CD4-positive, alpha-beta T cell treated with Interleukin-4 for 4 hours (primary cell): Measurements from ENCODE around the gene RASIP1.
"Not testable (repeated sequence)": the region's sequence is repeated elsewhere in the genome, so short reads cannot be mapped to it uniquely, and the experiment has no call there.

Source experiments
- DNase-seq: peaks from one replicate; pipeline ENCODE4 v3.0.0-alpha.2; 2020

RASIP1 gene, protein sequence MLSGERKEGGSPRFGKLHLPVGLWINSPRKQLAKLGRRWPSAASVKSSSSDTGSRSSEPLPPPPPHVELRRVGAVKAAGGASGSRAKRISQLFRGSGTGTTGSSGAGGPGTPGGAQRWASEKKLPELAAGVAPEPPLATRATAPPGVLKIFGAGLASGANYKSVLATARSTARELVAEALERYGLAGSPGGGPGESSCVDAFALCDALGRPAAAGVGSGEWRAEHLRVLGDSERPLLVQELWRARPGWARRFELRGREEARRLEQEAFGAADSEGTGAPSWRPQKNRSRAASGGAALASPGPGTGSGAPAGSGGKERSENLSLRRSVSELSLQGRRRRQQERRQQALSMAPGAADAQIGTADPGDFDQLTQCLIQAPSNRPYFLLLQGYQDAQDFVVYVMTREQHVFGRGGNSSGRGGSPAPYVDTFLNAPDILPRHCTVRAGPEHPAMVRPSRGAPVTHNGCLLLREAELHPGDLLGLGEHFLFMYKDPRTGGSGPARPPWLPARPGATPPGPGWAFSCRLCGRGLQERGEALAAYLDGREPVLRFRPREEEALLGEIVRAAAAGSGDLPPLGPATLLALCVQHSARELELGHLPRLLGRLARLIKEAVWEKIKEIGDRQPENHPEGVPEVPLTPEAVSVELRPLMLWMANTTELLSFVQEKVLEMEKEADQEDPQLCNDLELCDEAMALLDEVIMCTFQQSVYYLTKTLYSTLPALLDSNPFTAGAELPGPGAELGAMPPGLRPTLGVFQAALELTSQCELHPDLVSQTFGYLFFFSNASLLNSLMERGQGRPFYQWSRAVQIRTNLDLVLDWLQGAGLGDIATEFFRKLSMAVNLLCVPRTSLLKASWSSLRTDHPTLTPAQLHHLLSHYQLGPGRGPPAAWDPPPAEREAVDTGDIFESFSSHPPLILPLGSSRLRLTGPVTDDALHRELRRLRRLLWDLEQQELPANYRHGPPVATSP

DNA sequence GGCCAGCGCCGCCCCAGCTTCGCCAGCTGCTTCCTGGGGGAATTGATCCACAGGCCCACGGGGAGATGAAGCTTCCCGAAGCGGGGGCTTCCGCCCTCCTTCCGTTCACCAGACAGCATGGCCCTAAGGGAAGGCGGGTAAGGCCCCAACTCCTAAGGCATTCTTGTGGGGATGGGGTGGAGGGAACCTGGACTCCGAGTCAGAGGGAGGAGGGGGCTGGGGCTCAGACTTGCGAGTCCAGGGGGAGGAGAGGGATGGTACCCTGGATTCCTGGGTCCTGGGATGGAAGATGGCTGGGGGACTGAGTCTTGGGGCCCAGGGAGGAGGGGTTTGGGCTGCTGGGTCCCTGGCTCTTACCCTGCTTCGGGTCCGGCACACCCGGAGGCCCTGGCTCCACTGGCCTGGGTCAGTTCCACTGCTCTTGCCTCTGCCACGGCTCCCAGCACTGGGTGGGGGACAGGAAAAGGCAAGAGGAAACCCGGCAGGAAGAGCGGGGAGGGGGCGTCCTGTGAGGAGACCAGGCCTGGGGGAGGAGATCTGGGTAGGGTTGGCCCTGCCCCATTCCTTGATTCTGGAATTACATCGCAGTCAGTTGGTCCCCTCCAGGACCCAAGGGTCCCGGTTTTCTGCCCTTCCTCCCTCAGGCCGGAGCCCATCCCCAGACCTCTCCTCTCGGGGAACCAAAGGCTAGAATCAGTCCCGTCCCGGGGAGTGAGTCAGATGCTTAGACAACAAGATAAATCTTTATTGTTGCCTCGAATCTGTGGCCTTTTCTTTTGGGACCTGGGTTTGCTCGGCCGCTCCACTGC is at the start of gene RASIP1:
TSS of gene RASIP1 (minus strand) at position 447 of the 809 bp plus-strand sequence. CDS start at position 119, 328 bp downstream.
- no peak for DNase-seq

DNA sequence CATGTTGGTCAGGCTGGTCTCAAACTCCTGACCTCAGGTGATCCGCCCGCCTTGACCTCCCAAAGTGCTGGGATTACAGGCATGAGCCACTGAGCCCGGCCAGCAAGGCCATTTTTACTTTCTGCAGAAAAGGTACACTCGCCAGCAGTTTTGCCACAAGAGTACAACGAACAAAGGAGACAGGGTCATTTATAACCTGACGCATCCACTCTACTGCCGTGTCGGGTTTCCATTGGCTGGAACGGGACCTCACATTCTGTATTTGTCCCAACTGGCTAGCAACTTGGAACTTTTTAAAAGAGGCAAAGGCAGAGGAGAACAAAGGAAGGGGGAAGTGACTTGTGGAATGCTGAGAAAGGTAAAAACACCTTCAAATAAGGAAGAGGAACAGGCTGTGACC is 46.9 kb upstream of the RASIP1 start:
- DNase-seq = not testable (repeated sequence)

DNA sequence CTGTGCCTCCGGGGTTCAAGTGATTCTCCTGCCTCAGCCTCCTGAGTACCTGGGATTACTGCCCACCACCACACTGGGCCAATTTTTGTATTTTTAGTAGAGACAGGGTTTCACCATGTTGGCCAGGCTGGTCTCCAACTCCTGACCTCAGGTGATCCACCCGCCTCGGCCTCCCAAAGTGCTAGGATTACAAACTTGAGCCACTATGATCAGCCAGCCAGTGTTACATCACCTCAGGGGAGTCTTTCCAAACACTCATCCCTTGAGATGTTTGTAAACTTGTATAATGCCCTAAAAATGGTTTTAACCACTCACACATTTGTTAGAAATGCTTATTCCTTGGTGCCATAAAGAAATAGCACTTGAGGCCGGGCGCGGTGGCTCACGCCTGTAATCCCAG is 46.0 kb upstream of the RASIP1 start:
- DNase-seq = not testable (repeated sequence)

DNA sequence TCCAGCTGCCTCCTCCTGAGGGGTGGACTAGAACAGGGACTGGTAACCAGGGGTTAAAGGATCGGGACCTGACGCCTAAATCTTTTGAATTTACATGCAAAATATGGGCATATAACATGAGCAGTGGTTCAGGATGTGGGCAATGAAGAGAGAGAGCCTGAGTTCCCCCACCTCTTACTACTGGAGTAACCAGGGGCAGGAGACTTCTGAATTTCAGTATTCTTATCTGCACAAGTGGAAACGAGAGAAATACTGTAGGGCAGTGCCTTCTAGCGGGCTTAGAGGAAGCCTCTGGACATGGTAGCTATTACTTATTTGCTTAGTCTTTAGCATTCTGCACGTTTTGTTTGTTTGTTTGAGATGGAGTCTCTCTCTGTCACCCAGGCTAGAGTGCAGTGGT is 44.1 kb upstream of the RASIP1 start:
- DNase-seq = no peak

DNA sequence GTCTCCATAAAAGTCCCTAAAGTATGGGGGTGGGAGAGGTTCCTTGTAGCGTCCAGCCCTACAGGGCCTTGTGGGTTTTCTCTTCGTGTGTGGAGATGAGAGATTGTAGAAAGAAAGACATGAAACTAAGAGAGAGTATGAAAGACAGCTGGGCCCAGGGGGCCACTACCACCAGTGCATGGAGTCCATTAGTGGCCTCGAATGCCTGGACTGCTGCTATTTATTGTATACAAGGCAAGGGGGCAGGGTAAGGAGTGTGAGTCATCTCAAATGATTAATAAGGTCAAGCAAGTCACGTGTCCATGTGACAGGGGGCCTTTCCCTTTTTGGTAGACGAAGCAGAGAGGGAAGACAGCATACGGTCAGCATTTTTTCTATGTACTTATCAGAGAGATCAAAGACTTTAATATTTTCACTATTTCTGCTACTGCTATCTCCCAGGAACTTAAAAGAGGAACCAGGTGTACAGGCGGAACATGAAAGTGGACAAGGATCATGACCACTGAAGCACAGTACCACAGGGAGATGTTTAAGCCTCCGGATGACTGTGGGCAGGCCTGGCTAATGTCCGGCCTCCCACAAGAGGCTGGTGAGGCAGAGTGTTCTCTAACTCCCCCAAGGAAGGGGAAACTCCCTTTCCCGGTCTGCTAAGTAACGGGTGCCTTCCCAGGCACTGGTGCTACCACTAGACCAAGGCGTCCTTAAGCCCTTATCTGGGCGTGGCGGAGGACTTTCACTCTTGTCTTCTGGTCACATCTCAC is 40.4 kb upstream of the RASIP1 start:
- peak; percentile 10 for DNase-seq

DNA sequence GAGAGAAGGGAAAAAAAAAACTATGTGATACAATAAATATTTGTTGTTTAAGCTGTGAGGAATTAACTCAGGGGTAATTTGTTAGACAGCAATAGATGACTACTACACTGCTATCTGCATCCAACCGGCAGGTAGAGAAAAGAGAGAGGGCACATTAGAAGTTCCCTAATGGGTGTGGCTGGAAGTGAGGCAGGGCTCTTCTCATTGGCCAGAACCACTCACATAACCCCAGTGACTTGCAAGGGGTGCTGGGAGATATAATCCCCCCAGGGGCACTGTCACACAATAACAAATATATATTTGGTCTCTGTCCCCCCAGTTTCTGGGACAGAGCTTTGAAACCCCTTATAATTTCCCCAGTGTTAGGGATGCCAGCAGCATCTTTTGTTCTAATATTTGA is 39.2 kb upstream of the RASIP1 start:
- no peak for DNase-seq

DNA sequence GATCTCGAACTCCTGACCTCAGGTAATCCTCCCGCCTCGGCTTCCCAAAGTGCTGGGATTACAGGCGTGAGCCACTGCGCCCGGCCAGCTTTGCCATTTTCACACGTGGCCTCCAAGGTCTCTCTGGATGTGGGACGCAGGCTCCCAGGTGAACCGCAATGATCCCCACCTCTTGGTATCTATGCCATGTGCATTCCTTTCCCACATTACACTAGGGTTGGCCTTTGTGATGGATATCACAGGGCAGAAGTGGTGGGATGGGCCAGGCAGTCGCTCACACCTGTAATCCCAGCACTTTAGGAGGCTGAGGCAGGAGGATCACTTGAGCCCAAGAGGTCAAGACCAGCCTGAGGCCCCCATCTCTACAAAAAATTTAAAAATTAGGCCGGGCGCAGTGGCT is 37.3 kb upstream of the RASIP1 start:
- no peak for DNase-seq

DNA sequence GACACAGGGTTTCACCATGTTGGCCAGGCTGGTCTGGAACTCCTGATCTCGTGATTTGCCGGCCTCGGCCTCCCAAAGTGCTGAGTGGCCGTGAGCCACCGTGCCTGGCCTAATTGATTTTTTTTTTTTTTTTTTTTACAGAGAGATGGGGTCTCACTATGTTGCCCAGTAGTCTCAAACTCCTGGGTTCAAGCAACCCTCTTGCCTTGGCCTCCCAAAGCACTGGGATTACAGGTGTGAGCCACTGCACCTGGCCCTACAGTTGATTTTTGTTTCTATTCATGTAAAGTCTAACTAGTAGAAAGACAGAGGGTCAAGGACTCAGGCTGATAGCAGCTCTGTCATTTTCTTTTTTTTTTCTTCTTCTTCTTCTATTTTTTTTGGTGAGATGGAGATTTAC is 36.7 kb upstream of the RASIP1 start:
- no peak for DNase-seq

DNA sequence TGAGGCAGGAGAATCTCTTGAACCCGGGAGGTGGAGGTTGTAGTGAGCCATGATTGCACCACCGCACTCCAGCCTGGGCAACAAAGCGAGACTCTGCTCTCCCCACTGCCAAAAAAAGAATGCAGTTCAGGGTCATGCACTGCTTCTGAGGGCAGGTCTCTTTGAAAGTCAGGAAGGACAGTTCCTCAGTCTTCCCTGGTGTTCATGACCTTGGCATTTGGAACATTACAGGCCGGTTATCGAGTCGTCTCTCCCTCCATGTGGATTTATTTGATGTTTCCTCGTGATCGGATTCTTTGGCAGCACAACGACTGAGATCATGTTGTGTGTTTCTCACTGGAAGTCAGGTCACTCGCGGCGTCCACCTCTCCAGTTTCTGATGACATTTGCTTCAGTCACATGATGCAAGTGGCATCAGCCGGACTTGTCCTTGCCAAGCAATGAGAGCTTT is 32.1 kb upstream of the RASIP1 start:
- DNase-seq = no peak

DNA sequence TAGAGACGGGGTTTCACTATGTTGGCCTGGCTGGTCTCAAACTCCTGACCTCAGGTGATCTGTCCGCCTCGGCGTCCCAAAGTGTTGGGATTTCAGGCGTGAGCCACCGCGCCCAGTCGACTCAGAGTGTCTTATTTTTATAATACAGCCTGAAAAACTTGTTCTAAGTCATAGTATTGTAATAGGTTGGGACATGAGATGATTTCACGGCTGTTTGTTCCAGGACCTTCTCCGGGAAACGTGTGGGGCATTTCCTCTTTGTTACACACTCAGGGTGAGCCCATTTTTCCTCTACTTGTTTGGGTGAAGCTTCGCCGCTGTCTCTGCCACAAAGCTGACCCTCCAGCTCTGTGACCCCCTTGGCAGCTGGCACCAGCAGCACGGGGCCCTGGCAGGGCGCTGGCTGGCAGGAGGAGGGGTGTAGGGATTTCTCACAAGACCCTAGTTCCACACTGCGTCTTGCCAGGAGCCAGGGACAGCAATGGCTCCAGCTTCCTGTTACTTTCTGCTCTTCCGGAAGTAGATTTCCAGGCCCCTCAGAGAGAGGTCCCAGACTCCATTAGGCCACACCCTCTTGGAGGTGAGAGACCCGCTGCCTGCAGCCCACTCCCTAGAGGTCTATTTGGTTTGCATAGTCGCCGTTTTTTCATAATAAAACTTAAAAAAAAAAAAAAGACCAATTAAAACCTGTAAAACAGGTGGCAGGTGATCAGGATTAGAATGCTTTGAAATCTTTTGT is 30.5 kb upstream of the RASIP1 start:
- DNase-seq = no peak

DNA sequence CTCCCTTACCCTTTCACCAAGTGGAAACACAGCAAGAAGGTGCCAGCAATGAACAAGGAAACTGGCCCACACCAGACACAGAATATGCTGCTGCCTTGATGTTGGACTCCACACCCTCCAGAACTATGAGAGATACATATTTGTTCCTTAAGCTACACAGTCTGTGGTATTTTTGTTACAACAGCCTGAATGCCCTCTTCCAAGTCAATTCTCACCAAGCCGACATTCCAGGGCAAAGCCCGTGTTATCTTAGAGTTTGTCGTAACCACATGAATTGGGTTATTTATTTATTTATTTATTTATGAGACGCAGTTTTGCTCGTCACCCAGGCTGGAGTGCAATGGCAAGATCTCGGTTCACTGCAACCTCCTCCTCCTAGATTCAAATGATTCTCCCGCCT is 29.9 kb upstream of the RASIP1 start:
- DNase-seq = no peak

DNA sequence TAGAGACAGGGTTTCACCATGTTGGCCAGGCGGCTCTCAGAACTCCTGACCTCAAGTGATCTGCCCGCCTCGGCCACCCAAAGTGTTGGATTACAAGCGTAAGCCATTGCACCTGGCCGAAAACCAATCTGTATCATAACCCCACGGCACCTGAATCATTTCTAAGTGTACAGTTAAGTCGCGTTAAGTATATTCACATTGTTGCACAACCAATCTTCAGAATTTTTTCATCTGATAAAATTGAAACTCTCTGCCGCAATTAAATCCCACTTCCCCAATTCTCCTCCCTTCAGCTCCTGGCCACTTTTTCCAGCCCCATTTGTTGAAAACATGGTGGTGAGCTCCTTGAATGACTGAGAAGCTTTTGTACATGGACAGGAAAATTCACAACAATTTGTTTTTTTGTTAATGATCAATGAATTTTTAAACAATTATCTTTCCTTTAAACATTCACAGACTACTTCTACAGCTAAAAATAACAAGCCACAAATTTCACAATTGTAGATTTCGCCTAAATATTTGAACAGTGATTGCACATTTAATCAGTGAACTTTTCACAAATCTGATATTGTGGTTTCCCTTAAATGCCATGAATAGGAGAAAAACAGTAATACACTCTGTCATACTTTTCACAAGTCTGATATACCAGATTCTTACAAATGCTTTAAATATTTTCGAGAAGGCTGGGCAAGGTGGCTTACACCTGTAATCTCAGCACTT is 28.7 kb upstream of the RASIP1 start:
- DNase-seq = no peak

DNA sequence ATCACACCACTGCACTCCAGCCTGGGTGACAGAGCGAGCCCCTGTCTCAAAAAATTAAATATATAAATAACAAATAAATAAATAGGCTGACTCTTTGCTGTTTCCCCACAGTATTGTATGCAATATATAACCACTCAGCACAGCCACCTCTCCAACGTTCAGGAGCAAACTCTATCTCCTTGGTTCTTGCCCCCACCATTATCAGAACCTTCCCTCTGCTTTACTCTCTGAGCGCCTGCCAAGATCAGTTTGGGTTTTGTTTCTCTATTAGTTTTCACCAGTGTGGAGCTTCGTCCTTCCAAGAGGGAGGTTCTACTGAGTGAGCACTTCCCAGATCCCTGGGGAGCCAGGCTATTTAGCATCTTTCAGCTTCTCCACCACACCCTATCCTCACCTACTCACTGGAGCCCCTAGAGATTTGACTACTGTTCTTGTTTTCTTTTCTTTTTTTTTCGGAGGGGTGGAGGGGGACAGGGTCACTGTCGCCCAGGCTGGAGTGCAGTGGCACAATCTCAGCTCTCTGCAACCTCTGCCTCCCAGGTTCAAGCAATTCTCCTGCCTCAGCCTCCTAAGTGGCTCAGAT is 27.9 kb upstream of the RASIP1 start:
- DNase-seq = not testable (repeated sequence)

DNA sequence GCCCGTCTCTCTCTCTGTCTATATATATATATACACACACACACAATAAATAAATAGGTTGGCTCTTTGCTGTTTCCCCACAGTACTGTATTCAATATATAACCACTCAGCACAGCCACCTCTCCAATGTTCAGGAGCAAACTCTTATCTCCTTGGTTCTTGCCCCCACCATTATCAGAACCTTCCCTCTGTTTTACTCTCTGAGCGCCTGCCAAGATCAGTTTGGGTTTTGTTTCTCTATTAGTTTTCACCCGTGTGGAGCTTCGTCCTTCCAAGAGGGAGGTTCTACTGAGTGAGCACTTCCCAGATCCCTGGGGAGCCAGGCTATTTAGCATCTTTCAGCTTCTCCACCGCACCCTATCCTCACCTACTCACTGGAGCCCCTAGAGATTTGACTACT is 25.4 kb upstream of the RASIP1 start:
- DNase-seq = not testable (repeated sequence)

DNA sequence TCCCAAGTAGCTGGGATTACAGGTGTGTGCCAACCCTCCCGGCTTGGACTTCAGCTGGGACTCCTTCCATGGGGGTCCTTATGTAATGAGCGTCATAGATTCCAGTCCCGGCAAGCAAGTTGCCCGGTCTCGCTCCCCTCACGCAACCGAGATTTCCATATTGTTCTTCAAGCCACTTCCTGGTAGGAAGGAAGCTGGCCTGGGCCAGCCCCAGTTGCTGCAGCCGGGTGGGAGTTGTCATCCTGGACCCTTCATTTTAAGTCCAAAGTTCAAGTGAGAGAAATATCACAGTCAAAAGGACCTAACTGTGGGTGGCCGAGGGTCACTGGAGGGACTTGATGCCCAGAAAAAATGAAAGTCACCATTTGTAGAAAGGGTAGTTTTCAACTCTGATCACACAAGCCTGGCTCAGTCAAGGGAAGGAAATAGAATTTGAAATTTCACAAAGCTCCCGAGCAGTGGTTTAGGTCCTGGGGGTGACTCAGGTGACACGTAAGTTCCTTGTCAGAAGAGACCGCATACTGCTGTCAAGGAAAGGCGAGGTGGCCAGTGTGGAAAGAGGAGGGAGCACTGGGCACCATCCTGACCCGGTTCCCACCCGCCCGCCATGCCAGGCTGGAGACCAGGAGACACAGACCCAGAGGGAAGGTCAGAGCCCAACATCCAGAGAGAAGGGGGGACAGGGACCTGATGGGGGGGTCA is 20.2 kb upstream of the RASIP1 start:
- DNase-seq = no peak

DNA sequence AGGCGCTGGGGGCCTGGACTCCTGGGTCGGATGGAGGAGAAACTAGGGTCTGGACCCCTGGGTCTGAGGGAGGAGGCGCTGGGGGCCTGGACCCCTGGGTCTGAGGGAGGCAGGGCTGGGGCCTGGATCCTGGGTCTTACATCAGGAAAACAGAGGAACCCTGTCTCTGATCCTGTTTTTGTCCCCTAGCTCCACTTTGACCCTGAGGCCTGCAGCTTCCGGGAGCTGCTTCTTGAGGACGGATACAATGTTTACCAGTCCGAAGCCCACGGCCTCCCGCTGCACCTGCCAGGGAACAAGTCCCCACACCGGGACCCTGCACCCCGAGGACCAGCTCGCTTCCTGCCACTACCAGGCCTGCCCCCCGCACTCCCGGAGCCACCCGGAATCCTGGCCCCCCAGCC is 17.3 kb upstream of the RASIP1 start:
- DNase-seq = no peak

DNA sequence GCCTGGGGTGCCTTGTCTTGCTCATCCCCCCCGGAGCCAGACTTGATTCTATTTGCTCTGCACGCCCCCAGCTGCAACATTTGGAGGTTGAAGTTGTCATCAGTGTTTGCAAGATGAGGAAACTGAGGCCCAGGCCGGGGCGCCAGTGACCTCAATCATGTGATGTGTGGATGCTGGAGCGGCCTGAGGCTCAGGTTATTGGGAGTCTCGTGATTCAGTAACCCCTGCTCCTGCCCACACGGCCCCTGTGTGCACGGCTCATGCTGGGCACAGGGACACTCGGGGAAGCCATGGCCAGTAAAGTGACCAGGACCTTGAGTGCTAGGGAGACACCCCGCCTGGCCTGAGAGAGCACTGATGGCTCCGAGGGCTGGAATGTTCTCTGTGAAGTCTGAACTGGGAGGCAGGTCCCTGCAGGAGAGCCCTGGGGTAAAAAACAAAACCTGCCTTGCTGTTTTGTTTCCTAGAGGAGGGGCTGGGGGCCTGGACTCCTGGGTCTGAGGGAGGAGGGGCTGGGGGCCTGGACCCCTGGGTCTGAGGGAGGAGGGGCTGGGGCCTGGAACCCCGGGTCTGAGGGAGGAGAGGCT is 16.8 kb upstream of the RASIP1 start:
- no peak for DNase-seq

DNA sequence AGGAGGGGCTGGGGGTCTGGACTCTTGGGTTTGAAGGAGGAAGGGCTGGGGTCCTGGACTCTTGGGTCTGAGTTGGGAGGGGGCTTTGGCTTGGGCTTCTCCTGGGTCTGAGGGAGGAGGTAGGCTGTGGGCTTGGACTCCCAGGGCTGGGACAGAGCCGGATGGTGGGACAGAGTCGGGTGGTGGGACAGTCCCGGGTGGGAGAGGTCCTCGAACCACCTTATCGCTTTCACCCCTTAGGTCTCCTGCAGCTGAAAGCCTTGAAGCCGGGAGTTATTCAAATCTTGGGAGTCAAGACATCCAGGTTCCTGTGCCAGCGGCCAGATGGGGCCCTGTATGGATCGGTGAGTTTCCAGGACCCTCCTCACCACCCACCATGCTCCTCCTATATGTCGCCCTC is 16.3 kb upstream of the RASIP1 start:
- DNase-seq = no peak

DNA sequence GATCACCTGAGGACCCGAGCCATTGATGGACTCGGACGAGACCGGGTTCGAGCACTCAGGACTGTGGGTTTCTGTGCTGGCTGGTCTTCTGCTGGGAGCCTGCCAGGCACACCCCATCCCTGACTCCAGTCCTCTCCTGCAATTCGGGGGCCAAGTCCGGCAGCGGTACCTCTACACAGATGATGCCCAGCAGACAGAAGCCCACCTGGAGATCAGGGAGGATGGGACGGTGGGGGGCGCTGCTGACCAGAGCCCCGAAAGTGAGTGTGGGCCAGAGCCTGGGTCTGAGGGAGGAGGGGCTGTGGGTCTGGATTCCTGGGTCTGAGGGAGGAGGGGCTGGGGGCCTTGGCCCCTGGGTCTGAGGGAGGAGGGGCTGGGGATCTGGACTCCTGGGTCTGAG is 15.8 kb upstream of the RASIP1 start:
- DNase-seq = no peak
